ENCODE data around the gene C4orf50.

GRCh38 chr4:5996641-5997040 is 21.6 kb downstream of the C4orf50 start:
- TF ChIP-seq CTCF (IDR thresholded peaks at IDR 0.05; ENCODE audit: low read length) (no peak), EZH2 (optimal IDR thresholded peaks at IDR 0.05; ENCODE audit: low read depth, low read length) (no peak), EZH2phosphoT487 (IDR thresholded peaks at IDR 0.05; ENCODE audit: low read length) (no peak)
